ENCODE measurements around the gene KLHL21. TPM values are rescaled to one million over a fixed set of nuclear protein-coding genes. Genes with fewer than 3 reads are reported as not detected.
A peak's percentile ranks its signal among the peaks of the same experiment; 100 is the strongest.

KLHL21 gene
- total and polyA plus RNA-seq, 9 of the 15 experiments (the other 6 are each of a cell fraction or from before 2014, with no cell fraction given) = 2.1 to 42.1 (median 17.5) TPM

- no peak; the same call in 1 of the 2 replicates for TF ChIP-seq MGA (IDR thresholded peaks at IDR 0.05)
- TF ChIP-seq STAT5B (CRISPR knock-in tag; IDR thresholded peaks at IDR 0.05) = no peak
- TF ChIP-seq NCOR1 (IDR thresholded peaks at IDR 0.05) = 0 out of 2 replicates have a peak, but pooled peaks have one; percentile 26
- no peak for TF ChIP-seq TRIM24 (IDR thresholded peaks at IDR 0.05)
- no peak for TF ChIP-seq SPI1 (IDR thresholded peaks at IDR 0.05; ENCODE audit: borderline replicate concordance, low read depth, low read length)
- TF ChIP-seq NFIX (CRISPR knock-in tag; IDR thresholded peaks at IDR 0.05; ENCODE audit: low read depth) = no peak
- TF ChIP-seq ZBTB12 (CRISPR knock-in tag; IDR thresholded peaks at IDR 0.05) = no peak
- no peak for TF ChIP-seq FIP1L1 (IDR thresholded peaks at IDR 0.05; ENCODE audit: low read depth, low read length, poor library complexity, severe bottlenecking)
- no peak for TF ChIP-seq PCBP1 (IDR thresholded peaks at IDR 0.05; ENCODE audit: low read depth, low read length, poor library complexity, severe bottlenecking)
- peak; percentile 6 for TF ChIP-seq CHD4 (IDR thresholded peaks at IDR 0.05; ENCODE audit: insufficient read depth, insufficient replicate concordance, low read depth, low read length, poor library complexity, severe bottlenecking)
- TF ChIP-seq ZNF143 (CRISPR knock-in tag; IDR thresholded peaks at IDR 0.05) = no peak
- no peak for TF ChIP-seq TARDBP (IDR thresholded peaks at IDR 0.05)
- no peak for TF ChIP-seq KHSRP (IDR thresholded peaks at IDR 0.05)
- TF ChIP-seq TSC22D4 (tag; IDR thresholded peaks at IDR 0.05) = no peak
- no peak for TF ChIP-seq ZNF586 (CRISPR knock-in tag; conservative IDR thresholded peaks at IDR 0.05)
Measured at GRCh38 chr1:6612641-6613360, 10.1 kb upstream of the KLHL21 start (continued).
